Measurements from ENCODE around the gene FAM241B.

DNA sequence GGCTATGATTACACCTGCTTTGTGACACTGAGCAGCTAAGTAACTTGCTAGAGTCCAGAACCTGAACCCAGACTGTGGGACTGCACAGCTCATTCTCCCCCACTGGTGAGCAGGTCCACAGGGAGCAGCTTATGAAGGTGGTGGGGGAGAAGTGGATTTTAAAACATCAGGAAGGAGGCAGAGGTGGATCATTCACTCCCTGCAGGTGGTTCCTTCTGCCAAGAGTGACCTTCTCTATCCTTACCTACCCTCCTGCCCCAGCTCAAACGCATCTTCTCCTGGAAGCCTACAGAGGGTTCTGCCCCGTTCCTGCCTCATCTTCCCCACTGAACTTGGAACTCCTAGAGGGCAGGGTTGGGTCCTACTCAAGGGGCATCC lies 539 bp upstream of the FAM241B start:
- TF ChIP-seq, protein P1, sequence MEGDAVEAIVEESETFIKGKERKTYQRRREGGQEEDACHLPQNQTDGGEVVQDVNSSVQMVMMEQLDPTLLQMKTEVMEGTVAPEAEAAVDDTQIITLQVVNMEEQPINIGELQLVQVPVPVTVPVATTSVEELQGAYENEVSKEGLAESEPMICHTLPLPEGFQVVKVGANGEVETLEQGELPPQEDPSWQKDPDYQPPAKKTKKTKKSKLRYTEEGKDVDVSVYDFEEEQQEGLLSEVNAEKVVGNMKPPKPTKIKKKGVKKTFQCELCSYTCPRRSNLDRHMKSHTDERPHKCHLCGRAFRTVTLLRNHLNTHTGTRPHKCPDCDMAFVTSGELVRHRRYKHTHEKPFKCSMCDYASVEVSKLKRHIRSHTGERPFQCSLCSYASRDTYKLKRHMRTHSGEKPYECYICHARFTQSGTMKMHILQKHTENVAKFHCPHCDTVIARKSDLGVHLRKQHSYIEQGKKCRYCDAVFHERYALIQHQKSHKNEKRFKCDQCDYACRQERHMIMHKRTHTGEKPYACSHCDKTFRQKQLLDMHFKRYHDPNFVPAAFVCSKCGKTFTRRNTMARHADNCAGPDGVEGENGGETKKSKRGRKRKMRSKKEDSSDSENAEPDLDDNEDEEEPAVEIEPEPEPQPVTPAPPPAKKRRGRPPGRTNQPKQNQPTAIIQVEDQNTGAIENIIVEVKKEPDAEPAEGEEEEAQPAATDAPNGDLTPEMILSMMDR (IDR thresholded peaks at IDR 0.05; ENCODE audit: low read length), result no peak
- TF ChIP-seq EZH2 (IDR thresholded peaks at IDR 0.05; ENCODE audit: borderline replicate concordance, low read length), result no peak
